HG03432 (cell line): ENCODE data around the gene TBKBP1.

Source experiments
- ATAC-seq: cut with Tn5 transposase; IDR thresholded peaks from one replicate; pipeline ENCODE4 v1.9.1; 2021; ENCODE audit warnings: mild to moderate bottlenecking, moderate library complexity; ENCODE audit not compliant: unreplicated experiment

Gene TBKBP1

DNA sequence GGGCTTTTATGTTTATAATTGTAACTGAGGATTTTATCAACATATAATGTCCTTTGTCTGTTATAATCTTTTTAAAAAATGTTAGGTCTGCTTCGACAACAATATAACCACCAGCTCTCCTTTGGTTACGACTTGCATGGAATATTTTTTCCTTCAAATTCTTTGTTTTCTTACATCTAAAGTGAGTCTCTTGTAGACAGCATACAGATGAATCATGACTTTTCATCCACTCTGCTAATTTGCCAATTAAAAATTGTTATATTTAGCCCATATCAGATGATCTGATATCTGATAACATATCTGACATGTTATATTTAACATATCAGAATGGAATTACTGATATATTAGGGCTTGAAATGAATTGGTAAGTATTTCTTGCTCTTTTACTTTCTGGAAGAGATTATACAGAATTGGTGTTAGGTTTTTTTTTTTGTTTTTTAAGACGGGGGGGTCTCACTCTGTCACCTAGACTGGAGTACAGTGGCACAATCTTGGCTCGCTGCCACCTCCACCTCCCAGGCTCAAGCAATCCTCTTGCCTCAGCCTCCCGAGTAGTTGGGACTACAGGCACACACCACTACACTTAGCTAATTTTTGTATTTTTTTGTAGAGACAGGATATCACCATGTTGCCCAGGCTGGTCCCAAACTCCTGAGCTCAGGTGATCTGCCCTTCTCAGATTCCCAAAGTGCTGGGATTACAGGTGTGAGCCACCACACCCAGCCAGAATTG lies 66.6 kb downstream of the TBKBP1 start:
- no peak for ATAC-seq
